ENCODE data around the gene ZBTB7C. TPM values are rescaled to one million over a fixed set of nuclear protein-coding genes. Genes with fewer than 3 reads are reported as not detected.

ZBTB7C gene
- total RNA-seq, 1 donor from 2014 or later = 2.7 TPM

DNA sequence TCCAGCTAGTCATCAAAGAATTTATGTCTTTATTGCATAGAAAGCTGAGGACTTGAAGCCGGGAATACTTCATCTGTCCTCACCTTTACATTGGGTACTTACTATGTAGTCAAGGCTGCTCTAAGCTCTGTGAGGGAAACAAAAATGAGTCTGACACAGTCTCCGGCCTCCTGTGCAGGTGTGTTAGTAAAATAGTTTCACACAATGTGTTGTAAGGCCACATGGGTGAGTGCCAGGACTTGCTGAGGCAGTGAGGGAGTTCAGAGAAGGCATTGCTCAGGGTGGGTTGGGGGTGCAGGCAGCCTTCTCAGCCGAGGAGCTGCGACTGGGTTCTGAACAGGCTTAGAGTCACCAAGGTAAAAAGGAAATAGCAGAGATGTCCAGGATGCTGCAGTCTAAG lies 424.2 kb downstream of the ZBTB7C start:
- Histone ChIP-seq H3K9me3 (replicated peaks) (no peaks in the 10 kb centered on the region), H3K4me3 (no peak overlapping the region), H3K36me3 (no peaks in the 10 kb centered on the region), H3K27ac (replicated peaks) (no peak overlapping the region), H3K27me3 (ENCODE audit: low read depth) (no peaks in the 10 kb centered on the region), H3K4me1 (no peaks in the 10 kb centered on the region)
- no peak for TF ChIP-seq CTCF (IDR thresholded peaks at IDR 0.05; ENCODE audit: borderline replicate concordance)
- no peak for DNase-seq
- intact Hi-C loops (cut with micrococcal nuclease) = no loop called here

GRCh38 chr18:47983946-47984345 lies 425.2 kb downstream of the ZBTB7C start:
- H3K36me3 ChIP-seq = no peaks in the 10 kb centered on the region
- intact Hi-C loops (cut with micrococcal nuclease) = no loop called here
- no peaks in the 10 kb centered on the region for H3K9me3 ChIP-seq (replicated peaks)
- no peak overlapping the region for H3K27ac ChIP-seq (replicated peaks)
- no peaks in the 10 kb centered on the region for H3K4me1 ChIP-seq
- H3K4me3 ChIP-seq = no peak overlapping the region
- no peak for DNase-seq
- no peak for TF ChIP-seq CTCF (IDR thresholded peaks at IDR 0.05; ENCODE audit: borderline replicate concordance)
- H3K27me3 ChIP-seq (ENCODE audit: low read depth) = no peaks in the 10 kb centered on the region

DNA sequence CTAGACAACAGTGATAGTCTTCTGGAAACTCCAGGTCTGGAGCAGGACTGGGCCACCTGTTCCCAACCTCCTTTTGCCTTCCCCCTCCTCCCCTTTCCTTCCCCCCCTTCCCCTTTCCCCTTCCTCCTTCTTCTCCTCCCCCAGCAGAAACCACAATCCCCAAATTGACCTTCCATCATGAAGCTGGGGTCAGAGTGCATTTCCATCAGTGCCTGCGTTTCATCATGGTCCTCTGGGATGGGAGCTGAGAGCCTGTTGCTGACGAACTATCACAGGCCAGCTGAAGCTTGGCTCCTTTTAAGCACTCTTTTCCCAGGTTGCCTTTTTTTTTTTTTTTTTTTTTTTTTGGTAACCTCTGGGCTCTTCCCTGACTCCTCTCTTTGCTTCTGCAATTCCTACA lies 426.1 kb downstream of the ZBTB7C start:
- no peak for TF ChIP-seq CTCF (IDR thresholded peaks at IDR 0.05; ENCODE audit: borderline replicate concordance)
- intact Hi-C loops (cut with micrococcal nuclease) = no loop called here
- Histone ChIP-seq H3K27me3 (ENCODE audit: low read depth) (no peaks in the 10 kb centered on the region), H3K36me3 (no peaks in the 10 kb centered on the region), H3K4me3 (no peak overlapping the region), H3K27ac (replicated peaks) (no peak overlapping the region), H3K9me3 (replicated peaks) (no peaks in the 10 kb centered on the region), H3K4me1 (no peaks in the 10 kb centered on the region)
- no peak for DNase-seq

- H3K27me3 ChIP-seq (ENCODE audit: low read depth) = no peaks in the 10 kb centered on the region
Measured at GRCh38 chr18:47981830-47982229, 427.4 kb downstream of the ZBTB7C start.

DNA sequence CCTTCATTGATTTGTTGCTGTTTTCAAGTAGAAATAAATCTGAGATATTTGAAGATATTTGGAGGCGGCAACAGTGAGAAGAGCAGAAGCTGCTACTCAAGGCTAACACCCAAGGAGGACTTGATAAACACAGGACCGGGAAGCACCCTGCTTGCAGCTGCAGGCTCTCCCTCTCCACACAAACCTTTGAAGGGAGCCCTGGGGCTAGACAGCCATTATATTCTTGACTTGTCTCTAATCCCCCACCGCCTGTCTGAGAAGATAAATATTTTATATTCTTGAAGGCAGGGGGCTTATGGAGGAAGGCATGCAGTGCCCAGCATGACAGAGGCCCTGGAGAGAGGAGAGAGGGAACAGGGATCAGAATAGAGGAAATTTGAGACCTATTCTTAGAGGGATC lies 427.9 kb downstream of the ZBTB7C start:
- no peaks in the 10 kb centered on the region for H3K9me3 ChIP-seq (replicated peaks)
- intact Hi-C loops (cut with micrococcal nuclease) = no loop called here
- no peaks in the 10 kb centered on the region for H3K4me1 ChIP-seq
- no peaks in the 10 kb centered on the region for H3K36me3 ChIP-seq
- H3K27ac ChIP-seq (replicated peaks) = no peak overlapping the region
- no peak for DNase-seq
- no peak overlapping the region for H3K4me3 ChIP-seq
- no peaks in the 10 kb centered on the region for H3K27me3 ChIP-seq (ENCODE audit: low read depth)
- TF ChIP-seq CTCF (IDR thresholded peaks at IDR 0.05; ENCODE audit: borderline replicate concordance) = no peak

More at GRCh38 chr18:47981830-47982229, 427.4 kb downstream of the ZBTB7C start:
- no peak for TF ChIP-seq CTCF (IDR thresholded peaks at IDR 0.05; ENCODE audit: borderline replicate concordance)
- Histone ChIP-seq H3K27ac (replicated peaks) (no peak overlapping the region), H3K9me3 (replicated peaks) (no peaks in the 10 kb centered on the region), H3K4me1 (no peaks in the 10 kb centered on the region), H3K36me3 (no peaks in the 10 kb centered on the region), H3K4me3 (no peak overlapping the region)
- intact Hi-C loops (cut with micrococcal nuclease) = no loop called here
- no peak for DNase-seq

Measured in left ventricle myocardium inferior (tissue), 1 donor.